GM19240 (cell line): ENCODE results near the gene FAM151B.
"Not testable (repeated sequence)": the region's sequence is repeated elsewhere in the genome, so short reads cannot be mapped to it uniquely, and the experiment has no call there.

ENCODE experiments used
- DNase-seq: peaks from one replicate; pipeline ENCODE4 v3.0.0; 2011; ENCODE audit warnings: low spot score; ENCODE audit not compliant: insufficient read length

Gene FAM151B, protein sequence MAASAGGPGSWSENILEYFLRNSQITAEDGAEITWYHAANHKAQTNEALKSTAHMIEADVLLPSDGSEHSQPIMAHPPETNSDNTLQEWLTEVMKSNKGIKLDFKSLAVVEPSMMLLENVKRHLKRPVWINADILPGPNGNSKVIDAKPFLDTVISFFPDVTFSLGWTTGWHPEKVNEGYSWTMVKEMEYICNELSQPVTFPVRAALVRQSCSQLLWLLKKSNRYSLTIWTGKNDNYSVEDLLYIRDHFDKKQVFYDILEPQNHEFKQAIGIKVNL

DNA sequence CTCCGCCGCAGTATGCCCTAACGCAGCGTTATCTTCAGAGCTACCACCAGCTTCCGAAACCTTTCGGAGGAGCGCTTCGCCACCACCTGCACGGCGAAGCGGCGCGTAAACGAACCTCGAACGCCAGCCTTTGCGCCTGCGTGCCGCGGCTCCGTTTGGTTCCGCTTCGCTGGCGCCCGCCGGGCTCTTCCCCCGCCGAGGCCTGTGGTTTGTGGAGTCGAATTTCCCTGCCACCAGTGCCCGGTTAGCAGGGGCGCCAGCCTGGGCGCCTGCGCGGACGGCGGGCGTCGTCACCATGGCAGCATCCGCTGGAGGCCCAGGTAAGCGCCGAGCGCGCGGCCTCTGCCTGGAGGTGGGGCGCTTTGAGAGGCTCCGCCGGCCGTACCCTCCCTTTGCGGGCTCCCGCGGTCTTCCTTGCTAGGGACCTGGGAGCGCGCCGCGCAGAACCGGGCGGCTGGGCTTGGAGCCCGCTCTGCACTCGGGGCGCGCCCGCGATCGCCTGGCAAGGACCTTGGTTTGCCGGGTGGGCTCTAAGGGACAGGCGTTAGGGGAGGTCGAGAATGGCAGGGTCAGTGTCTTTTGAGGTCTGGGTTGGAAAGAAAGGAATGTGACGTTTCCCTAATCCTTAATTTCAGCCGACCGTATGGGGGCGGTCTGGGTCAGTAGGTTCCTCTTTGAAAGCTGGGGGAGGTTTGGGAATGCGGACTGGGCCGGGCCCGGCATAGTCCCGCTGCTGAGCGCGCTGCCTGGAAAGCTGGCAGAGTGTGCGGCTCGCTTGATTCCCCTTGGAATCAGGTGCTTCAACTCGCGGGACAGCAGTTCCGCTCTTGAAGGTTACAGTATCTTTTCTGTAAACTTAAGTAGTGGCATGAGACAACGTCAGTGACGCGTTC, at the start of gene FAM151B:
FAM151B (plus strand) TSS at position 272 of the 893 bp plus-strand sequence; CDS start at position 296, 24 bp downstream.
- DNase-seq = peak; percentile 23

DNA sequence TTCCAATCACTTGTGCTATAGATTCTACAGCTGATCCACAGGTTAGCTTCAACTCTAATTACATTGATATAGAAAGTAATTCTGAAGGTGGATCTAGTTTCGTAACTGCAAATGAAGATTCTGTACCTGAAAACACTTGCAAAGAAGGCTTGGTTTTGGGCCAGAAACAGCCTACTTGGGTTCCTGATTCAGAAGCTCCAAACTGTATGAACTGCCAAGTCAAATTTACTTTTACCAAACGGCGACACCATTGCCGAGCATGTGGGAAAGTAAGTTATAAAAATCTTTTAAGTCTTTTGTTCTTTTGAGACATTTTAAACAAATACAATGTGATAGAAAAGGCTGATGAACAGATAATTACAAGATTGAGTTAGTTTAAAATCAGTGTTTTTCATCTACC, 49.2 kb upstream of the FAM151B start:
- DNase-seq = no peak

DNA sequence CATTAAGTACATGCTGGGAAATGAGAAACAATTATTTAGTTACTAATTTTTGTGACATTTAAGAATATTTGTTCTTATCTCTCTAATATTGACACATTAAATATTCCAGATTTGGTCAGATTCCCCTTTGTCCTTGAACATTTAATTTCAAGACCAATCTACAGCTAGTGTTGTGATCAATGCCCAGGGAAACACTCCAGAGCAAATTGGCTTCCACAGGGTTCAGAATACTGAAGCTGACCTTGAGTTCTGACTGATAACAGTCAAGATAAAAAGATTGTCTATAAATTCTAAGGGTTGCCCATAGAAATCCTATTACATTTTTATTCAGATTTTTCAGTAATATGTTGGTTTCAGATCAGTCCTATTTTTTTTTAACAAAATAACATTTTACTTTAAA, 48.7 kb upstream of the FAM151B start:
- DNase-seq = no peak

DNA sequence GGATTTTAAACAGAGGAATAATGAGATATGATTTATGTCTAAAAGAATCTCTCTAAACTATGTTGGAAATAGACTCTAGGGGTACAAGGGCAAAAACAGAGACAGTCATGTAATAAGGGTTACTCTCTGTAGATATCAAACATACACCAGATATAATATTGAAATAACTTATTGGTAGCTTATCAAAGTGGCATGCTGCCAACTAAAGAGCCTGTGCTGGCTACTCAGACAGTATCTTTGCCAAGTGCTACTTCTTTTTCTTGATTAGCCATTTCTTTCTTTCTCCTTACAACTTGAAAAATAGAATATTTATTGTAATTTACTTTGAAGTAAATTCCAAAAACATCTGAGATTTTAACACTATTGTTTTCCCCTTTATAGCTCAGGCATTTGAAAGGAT, 45.2 kb upstream of the FAM151B start:
- DNase-seq = no peak

DNA sequence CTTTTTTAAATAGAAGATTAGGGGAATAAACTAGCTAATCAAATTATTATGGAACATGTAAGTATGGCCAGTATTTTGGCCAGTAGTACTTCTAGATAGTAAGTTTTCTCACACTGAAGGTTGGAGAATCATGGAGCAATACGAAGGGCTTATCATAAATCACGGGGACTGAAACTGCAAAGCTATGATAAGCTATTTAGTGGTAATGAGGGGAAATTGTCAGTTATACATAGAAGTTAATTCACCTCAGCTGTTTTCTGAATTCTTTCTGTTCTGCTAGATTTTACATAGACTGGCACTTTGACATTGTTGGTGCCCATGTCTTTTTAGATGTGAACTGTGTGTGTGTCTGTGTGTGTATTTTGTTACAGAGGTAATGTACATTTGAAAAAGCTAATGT, 34.5 kb upstream of the FAM151B start:
- DNase-seq = no peak

DNA sequence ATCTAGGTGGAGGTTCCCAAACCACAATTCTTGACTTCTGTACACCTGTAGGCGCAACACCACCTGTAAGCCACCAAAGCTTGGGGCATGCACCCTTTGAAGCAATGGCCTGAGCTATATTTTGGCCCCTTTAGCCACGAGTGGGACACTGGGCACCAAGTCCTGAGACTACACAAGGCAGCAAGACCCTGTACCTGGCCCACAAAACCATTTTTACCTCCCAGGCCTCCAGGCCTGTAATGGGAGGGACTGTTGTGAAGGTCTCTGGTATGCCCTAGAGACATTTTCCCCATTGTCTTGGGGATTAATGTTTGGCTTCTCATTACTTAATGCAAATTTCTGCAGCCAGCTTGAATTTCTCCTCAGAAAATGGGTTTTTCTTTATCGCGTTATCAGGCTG, 24.6 kb upstream of the FAM151B start:
- DNase-seq = no peak

DNA sequence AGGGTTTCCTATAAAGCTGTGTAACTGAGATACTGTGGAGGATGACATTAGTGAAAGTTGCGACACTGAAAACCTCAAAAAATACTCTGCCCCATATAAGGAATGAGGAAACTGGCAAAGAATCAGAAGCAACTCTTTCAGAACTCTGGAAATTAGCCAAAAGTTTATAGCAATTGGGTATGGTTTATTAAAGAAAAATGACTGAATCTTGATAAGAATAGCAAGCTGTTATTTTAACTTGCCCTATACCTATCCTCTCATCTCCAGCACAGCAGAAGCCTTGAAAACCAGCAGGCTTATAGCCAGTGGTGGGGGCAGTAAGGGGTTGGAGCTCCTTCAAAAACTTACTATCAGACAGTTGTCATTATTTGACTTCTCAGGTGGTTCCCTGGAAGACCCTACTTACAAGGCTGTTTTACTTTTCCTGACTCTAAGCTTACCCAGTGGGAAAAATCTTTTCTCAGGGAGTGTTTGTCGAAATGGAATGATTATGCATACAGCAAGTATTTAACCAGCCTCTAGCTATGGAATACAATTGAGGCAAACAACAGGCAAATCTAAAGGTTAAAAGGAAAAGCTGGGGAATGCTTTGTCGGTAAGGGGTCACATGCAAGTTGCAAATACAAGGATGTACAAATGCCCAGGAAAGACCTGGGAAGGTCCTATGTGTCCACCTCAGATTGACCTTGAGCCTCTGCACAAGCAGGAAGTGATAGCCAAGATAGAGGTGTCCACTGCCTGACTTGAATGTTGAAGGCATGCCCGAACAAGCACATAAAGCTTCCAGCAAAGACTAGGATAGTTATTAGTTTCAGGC, 21.0 kb upstream of the FAM151B start:
- DNase-seq = no peak

DNA sequence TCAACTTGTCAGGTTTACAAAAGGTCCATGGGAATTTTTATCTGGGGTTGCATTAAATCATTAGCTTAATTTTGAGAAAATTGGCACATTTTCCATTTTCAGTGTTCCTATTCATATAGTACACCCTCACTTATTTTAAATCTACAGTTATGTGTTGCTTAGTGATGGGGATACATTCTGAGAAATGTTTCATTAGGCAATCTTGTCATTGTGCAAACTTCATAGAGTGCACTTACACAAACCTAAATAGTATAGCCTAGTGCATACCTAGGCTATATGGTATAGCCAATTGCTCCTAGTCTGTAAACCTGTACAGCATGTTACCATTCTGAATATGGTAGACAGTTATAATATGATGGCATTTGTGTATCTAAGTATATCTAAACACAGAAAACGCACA, 19.8 kb upstream of the FAM151B start:
- DNase-seq = no peak

DNA sequence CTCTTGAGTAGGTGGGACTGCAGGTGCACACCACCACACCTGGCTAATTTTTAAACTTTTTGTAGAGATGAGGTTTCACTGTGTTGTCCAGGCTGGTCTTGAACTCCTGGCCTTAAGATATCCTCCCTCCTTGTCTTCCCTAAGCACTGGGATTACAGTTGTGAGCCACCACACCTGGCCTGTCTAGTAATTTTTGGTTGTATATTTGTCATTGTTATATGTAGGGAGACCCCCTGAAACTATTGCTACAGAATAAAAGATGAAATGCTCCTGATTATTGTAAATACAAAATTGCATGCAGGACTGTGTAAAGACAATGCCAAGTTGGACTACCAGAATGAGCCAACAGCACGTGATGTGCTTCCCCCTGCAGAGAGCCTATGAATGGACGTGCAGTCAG, 17.3 kb upstream of the FAM151B start:
- not testable (repeated sequence) for DNase-seq

DNA sequence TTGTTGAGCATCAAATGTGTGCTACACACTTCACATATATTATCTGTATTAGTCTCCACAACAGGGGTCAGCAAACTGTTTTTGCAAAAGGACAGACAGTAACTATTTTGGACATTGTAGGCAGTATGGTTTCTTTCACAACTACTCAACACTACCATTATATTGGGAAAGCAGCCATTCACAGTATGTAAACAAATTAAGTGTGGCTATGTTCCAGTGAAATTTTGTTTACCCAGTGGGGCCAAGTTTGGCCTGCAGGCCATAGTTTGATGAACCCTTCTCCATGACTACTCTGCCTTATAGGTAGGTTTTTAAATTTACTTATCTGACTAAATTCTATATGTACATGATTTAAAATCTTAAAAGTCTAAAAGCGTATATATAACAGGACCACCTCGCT, 13.0 kb upstream of the FAM151B start:
- no peak for DNase-seq

DNA sequence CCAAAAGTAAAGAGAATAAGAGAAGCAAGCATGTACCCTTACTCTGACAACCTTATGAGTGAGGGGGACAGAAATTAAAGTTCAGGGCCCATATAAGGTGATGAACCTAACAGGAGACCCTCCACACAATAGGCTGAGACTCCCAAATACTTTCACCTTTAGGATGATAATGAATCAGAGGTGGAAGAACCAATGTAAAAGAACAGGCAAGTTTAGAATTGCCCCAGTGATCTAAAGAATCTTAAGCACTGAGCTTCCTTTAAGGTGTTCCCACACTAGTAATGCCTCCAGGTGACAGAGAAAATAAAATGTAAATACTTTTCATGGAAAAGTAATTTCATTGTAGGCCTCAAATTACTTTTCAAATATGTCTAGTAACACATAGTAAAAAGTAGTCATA, 8.2 kb upstream of the FAM151B start:
- no peak for DNase-seq

DNA sequence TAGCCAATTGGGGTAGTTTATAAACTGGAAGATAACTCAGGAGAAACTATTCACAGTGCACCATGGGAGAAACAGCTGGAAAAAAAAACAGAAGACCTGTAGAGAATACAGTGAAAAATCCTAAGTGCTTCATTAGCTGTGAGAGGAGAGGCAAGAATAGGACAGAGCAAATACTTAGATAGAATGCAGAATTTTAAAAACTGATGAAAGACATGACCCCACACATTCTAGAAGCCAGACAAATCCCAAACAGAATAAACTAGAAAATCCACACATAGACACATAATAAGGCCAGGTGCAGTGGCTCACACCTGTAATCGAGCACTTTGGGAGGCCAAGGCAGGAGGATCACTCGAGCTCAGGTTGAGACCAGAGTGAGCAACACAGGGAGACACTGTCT, 7.5 kb upstream of the FAM151B start:
- no peak for DNase-seq

DNA sequence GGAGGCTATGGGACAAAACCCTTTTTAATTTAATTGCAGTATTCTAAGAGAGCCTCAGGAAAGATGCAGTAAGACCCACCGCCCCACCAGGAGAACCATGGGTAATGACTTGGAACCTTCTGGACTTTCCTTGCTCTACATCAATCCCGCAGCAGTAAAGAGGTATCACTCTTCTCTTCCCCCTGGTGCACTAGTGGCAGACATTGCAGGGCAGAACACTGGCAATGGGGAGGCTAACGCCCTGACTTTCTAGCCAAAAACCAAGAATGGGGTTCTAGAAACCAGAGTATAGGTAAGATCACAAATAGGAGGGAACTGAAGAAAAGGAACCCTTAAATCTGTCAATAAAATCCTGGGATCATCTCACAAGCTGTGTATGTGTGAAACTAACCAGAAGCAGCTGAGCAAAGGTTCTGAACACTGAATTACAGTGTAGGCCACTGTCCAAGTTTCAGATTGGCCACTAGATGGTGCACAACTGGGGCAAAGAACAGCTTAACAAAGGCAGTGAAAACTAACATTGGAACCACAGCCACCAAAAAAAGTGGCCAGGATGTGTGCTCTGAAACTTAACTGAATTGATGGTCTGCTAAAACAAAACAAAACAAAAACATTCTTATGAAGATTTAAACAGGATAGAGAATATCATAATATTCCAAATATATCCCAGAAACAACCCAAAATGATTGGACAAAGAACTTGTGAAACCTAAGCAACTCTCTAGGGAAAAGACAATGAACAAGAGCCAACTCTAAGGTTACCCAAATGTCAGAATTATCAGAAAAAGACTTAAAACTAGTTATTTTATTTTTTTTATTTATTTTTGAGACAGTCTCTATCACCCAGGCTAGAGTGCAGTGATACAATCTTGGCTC, 6.6 kb upstream of the FAM151B start:
- peak; percentile 11 for DNase-seq

DNA sequence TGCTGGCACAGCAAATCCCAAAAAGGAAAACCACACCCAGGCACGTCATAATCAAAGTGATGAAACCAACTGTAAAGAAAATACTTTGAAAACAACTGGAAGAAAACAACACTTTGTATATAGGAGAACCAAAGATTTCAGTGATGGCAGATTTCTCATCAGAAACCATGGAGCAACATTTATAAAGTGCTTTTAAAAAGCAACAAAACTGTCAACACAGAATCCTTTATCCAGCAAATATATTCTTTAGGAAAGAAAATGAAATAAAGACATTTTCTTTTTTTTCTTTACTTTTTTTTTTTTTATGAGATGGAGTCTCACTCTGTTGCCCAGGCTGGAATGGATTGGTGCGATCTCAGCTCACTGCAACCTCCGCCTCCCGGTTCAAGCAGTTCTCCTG, 5.3 kb upstream of the FAM151B start:
- no peak for DNase-seq

DNA sequence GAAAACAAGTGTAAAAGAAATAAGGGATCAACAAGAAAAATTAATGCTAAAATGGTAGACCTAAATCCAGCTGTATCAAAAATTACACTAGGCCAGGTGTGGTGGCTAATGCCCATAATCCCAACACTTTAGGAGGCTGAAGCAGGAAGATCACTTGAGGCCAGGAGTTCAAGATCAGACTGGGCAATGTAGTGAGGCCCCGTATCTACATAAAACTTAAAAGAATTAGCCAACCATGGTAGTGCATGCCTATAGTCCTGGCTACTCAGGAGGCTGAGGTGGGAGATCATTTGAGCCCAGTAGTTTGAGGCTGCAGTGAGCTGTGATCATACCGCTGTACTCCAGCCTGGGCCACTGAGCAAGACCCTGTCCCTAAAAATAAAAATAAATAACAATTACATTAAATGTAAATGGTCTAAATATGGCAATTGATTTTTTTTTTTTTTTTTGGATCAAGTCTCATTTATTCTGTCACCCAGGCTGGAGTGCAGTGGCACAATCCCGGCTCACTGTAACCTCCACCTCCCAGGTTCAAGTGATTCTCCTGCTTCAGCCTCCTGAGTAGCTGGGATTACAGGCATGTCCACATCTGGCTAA, 4.2 kb upstream of the FAM151B start:
- no peak for DNase-seq

DNA sequence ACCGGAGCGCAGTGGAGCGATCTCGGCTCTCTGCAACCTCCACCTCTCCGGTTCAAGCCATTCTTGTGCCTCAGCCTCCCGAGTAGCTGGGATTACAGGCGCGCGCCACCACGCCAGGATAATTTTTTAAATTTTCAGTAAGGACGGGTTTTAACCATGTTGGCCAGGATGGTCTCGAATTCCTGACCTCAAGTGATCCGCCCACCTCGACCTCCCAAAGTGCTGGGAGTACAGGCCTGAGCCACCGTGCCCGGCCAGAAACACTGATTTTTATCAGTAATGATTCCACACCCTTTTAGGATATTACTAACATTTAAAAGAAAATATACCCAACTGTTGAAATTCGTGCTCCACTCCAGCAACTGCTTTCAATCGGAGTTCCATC, 464 bp upstream of the FAM151B start:
- DNase-seq = no peak

DNA sequence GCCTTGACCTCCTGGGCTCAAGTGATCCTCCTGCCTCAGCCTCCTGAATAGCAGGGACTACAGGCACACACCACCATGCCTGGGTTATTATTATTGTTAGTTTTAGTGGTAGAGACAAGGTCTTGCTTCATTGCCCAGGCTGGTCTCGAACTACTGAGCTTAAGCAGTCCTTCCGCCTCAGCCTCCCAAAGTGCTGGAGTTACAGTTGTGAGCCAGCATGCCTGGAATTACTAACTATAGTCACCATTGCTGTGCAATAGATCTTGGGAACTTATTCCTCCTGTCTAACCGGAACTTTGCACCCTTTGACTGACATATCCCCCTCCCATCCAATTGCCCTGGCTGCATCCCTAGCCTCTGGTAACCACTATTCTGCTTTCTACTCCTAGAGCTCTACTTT, 3.4 kb downstream of the FAM151B start:
- no peak for DNase-seq

DNA sequence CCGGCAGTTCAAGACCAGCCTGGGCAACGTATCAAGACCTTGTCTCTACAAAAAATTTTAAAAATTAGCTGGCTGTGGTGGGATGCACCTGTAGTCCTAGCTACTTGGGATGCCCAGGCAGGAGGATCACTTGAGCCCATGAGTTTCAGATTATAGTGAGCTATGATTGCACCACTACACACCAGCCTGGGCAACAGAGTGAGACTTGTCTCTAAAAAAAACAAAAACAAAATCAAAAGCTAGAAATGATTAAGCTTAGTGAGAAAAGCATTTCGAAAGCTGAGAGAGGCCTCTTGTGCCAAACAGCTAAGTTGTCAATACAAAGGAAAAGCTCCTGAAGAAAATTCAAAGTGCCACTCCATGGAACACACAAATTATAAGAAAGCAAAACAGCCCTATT, 4.8 kb downstream of the FAM151B start:
- DNase-seq = no peak

DNA sequence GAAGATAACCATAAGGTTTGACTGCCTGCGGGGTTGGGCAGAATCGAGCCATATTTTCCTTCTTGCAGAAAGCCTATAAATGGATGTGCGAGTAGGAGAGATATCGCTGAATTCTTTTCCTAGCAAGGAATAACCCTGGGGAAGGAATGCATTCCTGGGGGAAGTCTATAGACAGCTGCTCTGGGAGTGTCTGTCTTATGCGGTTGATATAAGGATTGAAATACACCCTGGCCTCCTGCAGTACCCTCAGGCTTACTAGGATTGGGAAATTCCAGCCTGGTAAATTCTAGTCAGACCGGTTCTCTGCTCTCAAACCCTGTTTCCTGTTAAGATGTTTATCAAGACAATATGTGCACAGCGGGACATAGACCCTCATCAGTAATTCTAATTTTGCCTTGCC, 5.5 kb downstream of the FAM151B start:
- DNase-seq = not testable (repeated sequence)

DNA sequence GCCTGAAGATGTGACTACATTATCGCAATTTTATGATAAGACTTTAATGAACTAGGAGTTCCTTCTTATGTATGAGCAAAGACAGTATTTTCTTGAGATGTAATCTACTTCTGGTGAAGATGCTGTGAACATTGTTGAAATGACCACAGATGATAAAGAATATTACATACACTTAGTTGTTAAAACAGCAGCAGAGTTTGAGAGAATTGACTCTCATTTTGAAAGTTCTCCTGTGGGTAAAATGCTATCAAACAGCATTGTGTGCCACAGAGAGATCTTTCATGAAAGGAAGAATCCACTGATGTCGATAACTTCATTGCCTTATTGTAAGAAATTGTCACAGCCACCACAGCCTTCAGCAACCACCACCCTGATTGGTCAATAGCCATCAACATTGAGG, 8.0 kb downstream of the FAM151B start:
- no peak for DNase-seq

DNA sequence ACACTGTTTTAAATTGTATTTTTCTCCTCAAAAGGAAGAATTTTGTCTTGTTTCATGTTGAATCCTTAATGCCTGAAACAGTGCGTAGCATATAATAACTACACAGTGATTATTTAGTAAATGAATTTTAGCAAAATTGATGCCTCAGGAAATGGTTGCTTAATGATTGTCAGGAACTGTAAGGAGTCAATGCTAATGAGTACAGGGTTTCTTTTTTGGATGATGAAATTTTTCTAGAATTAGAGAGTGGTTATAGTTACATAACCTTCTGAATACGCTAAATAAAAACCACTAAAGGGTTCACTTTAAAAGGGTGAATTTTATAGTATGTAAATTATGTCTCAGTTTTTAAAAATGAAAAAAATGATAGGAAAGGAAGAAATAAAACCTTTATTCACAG, 14.9 kb downstream of the FAM151B start:
- no peak for DNase-seq
